Measurements from ENCODE around the gene HRH4.

The HRH4 gene, protein sequence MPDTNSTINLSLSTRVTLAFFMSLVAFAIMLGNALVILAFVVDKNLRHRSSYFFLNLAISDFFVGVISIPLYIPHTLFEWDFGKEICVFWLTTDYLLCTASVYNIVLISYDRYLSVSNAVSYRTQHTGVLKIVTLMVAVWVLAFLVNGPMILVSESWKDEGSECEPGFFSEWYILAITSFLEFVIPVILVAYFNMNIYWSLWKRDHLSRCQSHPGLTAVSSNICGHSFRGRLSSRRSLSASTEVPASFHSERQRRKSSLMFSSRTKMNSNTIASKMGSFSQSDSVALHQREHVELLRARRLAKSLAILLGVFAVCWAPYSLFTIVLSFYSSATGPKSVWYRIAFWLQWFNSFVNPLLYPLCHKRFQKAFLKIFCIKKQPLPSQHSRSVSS

DNA sequence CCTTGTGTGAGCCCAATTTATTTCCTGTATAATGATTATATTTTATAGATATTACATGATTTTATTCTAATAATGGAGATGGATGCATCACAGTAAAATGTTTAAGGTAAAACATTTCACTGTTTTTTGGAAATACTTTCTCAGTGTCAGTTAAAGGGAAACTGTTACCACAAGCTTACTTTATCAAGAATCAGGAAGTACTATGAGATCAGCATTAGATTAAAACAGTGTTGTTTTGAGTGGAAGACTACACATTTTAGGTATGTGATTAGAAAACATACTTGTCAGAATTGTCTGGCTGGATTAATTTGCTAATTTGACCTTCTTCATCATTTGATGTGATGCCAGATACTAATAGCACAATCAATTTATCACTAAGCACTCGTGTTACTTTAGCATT, at the start of gene HRH4:
HRH4 (plus strand) TSS at position 250 of the 400 bp plus-strand sequence; CDS start at position 342, 92 bp downstream.
- DNase-seq, result no peak

DNA sequence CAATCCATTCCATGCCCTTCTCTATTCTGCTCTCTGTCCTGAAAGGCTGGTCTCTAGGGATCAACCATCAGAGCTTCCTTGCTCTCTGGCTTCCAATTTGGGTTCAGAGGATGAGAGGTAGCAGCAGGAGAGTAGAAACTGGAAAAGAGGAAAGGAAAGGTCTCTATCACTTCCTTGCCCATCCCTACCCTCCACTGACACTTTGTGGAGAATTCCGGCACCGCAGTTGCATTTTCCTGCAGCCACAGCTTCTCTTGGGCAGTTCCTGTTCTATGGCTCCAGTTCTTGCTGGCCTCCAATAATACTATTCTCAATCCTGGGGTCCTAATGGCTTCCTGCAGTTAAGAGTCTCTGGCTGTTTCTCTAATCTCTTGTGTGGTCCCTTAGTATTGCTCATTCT, 47.3 kb upstream of the HRH4 start:
- DNase-seq, result no peak

- no peak for DNase-seq
These were observed 46.0 kb upstream of the HRH4 start for GRCh38 chr18:24414349-24415003.

GRCh38 chr18:24417480-24417879, 43.0 kb upstream of the HRH4 start:
- DNase-seq, result no peak

DNA sequence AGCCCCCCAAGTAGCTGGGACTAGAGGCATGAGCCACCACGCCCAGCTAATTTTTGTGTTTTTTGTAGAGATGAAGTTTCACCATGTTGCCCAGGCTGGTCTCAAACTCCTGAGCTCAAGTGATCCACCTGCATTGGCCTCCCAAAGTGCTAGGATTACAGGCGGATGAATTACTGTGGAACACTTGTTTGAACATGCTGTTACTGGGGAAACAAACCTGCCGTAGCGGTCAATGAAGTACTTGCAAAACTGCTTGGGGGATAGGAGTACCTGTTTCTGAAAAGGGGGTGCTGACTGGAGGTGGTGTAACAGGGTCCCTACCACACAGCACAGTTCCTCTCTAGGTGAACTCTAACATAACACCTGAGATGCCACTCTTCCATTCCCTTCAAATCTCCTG, 39.9 kb upstream of the HRH4 start:
- DNase-seq, result no peak

GRCh38 chr18:24421831-24422230, 38.6 kb upstream of the HRH4 start:
- DNase-seq, result no peak

DNA sequence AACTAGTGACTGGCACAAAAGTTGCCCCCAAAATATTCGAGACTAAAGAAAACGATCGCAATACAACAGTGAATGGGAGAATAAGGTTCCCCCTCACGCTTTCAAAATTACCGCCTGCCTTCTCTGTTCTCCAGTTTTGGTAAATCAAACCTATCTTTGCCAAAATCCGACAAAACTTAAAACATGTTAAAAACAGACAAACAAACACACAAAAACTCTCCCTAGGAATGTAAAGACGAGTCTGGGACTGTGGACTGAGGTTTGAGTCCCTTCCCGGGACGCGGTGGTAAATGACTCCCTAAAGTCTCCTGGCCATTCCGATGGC, 34.4 kb upstream of the HRH4 start:
- no peak for DNase-seq

DNA sequence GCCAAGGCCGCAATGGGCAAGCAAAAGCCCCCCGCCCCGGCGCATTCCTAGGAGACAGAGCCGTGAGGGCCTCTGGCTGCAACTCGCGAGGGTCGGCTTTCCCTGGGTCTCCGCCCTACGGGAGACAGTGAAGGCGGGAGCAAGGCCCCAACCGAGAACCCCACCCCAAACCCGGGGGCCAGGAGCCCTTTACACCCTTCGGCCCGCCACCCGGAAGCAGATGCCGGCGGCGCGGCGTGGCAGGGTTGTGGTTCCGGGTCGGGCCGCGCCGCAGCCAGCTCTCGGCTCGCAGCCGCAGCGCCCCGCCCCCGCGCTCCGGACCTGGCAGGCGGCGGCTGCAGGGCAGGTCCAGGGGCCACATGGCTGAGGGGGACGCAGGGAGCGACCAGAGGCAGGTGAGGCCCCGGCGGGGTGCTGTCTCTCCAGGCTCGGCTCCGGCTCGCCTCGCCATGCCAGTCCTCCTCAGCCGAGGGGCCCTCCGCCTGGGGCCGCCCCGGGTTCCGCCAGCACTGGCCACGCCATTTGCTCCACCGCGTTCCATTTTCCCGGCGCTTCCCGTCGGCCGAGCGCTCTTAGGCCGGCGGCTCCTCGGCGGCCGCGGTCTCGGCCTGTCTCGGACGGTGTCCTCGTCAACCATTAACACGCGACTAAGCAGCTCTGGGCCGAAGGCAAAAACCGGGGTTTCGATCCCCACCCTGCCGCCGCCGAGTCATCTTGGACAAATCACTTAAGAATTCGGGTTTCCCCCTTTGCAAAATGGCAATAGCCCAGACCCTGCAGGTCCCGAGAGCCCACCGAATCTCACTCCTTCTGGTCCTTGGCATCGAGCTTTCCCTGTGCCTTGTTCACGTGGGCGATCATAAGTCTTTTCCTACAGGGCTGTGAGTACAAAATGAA, 33.8 kb upstream of the HRH4 start, which contains the start of gene IMPACT:
IMPACT (plus strand) TSS at position 273 of the 897 bp plus-strand sequence; CDS start at position 360, 87 bp downstream.
- peak; percentile 42 for DNase-seq

GRCh38 chr18:24427484-24427883, 33.0 kb upstream of the HRH4 start:
- no peak for DNase-seq

- no peak for DNase-seq
These were observed 31.7 kb upstream of the HRH4 start for GRCh38 chr18:24428709-24429108.

DNA sequence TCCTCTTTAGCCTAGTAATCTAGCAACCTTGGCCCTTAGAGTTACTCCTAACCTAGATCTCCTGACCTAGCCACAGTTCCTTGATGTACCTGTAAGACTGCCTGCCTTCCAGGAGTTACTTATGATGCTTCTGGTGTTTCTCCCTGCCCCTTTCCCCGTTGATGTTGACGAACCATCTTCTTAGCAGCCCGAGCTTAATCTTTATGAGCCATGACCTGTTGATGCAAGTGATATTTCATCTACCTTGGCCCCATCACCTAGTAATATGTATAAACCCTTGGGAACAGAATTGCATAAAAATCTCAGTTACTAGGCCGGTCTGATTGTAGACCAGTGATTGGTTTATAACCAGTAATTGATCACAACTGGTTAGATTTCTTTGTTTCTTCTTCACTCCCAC, 31.2 kb upstream of the HRH4 start:
- no peak for DNase-seq

DNA sequence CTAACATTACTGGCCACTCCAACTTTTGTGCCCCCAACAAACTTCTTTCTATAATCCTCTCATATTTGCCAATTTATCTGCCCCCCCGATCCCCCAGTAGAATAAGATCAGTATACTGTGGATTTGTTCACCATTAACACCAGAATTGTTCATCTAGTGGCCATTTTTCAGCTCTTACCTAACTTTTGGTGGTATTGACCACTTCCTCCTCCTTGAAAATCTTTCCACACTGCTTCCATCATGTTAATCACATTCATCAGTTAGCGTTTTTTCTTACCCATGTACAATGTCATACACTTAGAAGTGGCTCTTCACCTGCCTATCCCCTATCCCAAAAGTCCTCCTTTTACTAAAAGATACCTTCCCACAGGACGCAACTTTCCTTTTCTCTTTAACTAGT, 27.8 kb upstream of the HRH4 start:
- DNase-seq, result no peak

DNA sequence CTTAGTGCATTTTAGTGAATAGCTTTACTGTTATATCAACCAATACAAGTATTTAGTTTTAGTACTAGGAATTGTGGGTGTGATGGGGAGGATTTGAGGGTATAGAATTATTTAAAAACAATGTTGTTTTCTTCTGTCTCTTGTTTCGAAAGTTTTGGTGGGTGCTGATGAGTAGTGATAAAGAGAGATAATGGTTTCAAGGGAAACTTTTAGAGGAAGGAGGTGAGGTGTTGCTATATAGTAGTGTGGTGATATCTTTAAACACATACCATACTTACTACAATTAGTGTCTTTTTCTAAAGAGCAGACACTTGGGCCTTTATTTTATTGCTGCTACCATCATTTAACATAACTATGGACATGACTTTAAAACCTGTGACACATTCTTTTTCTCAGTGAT, 23.5 kb upstream of the HRH4 start:
- DNase-seq, result no peak

- no peak for DNase-seq
These were observed 16.6 kb upstream of the HRH4 start for GRCh38 chr18:24443870-24444269.

GRCh38 chr18:24446453-24446852, 14.0 kb upstream of the HRH4 start:
- DNase-seq, result no peak

- DNase-seq, result no peak
These were observed 13.4 kb upstream of the HRH4 start for GRCh38 chr18:24446953-24447538.

- no peak for DNase-seq
These were observed 12.5 kb upstream of the HRH4 start for GRCh38 chr18:24447961-24448360.

GRCh38 chr18:24456549-24456948, 3.9 kb upstream of the HRH4 start:
- no peak for DNase-seq

DNA sequence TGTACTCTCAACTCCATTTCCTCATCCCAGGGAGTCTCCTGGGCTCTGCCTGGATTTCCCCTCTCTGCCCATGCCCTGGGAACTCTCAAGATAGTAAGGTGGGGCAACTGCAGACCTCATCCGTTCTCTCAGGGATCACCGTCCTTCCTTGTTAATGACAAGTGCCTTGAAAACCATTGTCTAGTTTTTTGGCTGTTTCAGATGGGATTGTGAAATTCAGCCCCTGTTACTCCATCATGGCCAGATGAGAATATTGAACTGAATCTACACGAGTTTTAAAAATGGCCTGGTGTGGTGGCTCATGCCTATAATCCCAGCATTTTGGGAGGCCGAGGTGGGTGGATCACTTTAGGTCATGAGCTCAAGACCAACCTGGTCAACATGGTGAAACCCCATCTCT, 665 bp upstream of the HRH4 start:
- DNase-seq, result no peak

GRCh38 chr18:24461996-24462395, 1.6 kb downstream of the HRH4 start:
- DNase-seq, result no peak

DNA sequence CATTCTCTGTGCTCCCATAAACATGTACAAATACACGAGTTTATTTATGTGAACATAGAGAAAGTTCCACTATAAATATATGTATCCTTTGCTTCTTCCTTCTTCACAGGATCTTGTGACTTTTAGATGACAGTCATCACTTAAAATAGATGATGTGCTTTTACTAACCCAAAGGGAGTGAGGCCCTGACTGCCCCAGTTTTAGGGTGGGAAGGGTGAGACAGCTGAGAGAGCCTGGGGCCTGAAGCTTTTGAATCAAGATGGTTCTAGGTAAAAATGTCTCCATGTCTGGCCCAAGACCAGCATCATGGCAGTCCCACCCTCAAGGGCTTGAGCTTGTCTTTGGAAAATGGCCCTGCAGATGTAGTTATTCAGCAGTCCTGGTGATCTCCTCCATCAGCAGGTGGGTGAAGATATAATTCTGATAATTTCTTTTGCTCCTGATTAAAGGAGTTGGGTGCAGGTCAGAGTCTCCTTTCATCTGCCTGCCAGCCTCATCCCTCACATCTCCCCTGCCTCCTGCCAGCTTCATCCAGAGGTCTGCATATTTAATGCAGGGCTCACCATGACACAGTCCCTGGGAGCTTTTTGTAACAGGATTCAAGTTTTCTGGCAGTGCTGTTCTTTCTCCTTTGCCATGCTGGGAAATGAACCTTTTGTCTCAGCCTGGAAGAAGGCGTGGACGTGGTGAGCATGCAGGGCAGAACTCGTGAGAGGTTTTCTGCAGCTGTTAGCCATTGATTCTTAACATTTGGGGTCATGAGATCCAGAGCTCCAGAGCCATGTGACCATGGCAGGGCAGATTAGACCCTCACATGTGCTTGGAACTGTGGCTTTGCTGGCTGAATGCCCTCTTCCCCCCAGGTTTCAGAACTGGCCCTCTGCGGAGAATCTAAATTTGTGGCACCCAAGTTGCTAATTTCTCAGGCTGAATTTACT, 2.7 kb downstream of the HRH4 start:
- DNase-seq, result no peak

DNA sequence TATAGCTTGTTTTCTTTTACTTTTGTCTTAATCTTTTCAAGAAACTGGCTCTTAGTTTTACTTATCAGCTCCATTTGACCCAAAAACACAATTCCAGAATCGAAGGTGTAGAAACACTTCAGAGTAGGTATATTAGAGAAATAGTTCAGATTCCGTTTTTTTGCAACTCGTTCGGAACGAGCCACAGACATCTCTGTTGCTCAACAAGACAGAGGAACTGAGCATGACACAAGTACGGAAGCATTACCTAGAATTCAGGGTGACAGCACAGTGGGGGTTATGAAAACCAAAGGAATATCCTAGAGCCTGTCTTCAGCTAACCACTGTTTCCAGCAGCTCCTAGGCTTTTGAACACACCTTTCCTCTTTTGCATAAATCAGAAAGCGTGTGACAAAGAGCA, 5.0 kb downstream of the HRH4 start:
- DNase-seq, result no peak

Measured in NCI-H2029 treated with DMSO at 0.1 percent for 48 hours (cell line).